ENCODE measurements around the gene HOXC9. TPM values are rescaled to one million over a fixed set of nuclear protein-coding genes. Genes with fewer than 3 reads are reported as not detected.

The HOXC9 gene
- total and polyA plus RNA-seq, 2 experiments from 2014 or later = not detected

GRCh38 chr12:53956251-53956887 is 43.6 kb upstream of the HOXC9 start:
- no peak overlapping the region for H3K4me3 ChIP-seq
- peaks cover 100% of the 10 kb centered on the region for H3K27me3 ChIP-seq
- no peak for TF ChIP-seq CTCF (IDR thresholded peaks at IDR 0.05; ENCODE audit: low read depth, low read length)
- no peak for DNase-seq (ENCODE audit: low read depth in 1 of 2, low spot score in 1 of 2)
- H3K9me3 ChIP-seq (ENCODE audit: low read depth) = no peaks in the 10 kb centered on the region
- H3K27ac ChIP-seq = no peak overlapping the region
- no peaks in the 10 kb centered on the region for H3K4me1 ChIP-seq (ENCODE audit: low read depth)
- H3K36me3 ChIP-seq = no peaks in the 10 kb centered on the region

GRCh38 chr12:53956914-53957536 is 42.9 kb upstream of the HOXC9 start:
- no peak for TF ChIP-seq CTCF (IDR thresholded peaks at IDR 0.05; ENCODE audit: low read depth, low read length)
- Histone ChIP-seq H3K4me1 (ENCODE audit: low read depth) (no peaks in the 10 kb centered on the region), H3K27ac (no peak overlapping the region), H3K36me3 (no peaks in the 10 kb centered on the region), H3K27me3 (peaks cover 100% of the 10 kb centered on the region), H3K9me3 (ENCODE audit: low read depth) (no peaks in the 10 kb centered on the region), H3K4me3 (no peak overlapping the region)
- DNase-seq (ENCODE audit: low read depth in 1 of 2, low spot score in 1 of 2) = no peak

GRCh38 chr12:53958128-53958527 is 41.8 kb upstream of the HOXC9 start:
- Histone ChIP-seq H3K36me3 (no peaks in the 10 kb centered on the region), H3K9me3 (ENCODE audit: low read depth) (no peaks in the 10 kb centered on the region), H3K27ac (no peak overlapping the region), H3K4me3 (no peak overlapping the region), H3K4me1 (ENCODE audit: low read depth) (no peaks in the 10 kb centered on the region), H3K27me3 (peaks cover 100% of the 10 kb centered on the region)
- no peak for TF ChIP-seq CTCF (IDR thresholded peaks at IDR 0.05; ENCODE audit: low read depth, low read length)
- no peak for DNase-seq (ENCODE audit: low read depth in 1 of 2, low spot score in 1 of 2)

- Histone ChIP-seq H3K27me3 (peaks cover 100% of the 10 kb centered on the region), H3K36me3 (no peaks in the 10 kb centered on the region), H3K4me3 (no peak overlapping the region), H3K4me1 (ENCODE audit: low read depth) (no peaks in the 10 kb centered on the region), H3K9me3 (ENCODE audit: low read depth) (no peaks in the 10 kb centered on the region), H3K27ac (no peak overlapping the region)
- DNase-seq (ENCODE audit: low read depth in 1 of 2, low spot score in 1 of 2) = no peak
- TF ChIP-seq CTCF (IDR thresholded peaks at IDR 0.05; ENCODE audit: low read depth, low read length) = no peak
Measured at GRCh38 chr12:53959314-53959713, 40.6 kb upstream of the HOXC9 start.

- Histone ChIP-seq H3K27ac (no peak overlapping the region), H3K36me3 (no peaks in the 10 kb centered on the region), H3K4me3 (no peak overlapping the region), H3K27me3 (peaks cover 100% of the 10 kb centered on the region), H3K9me3 (ENCODE audit: low read depth) (no peaks in the 10 kb centered on the region), H3K4me1 (ENCODE audit: low read depth) (no peaks in the 10 kb centered on the region)
- no peak for TF ChIP-seq CTCF (IDR thresholded peaks at IDR 0.05; ENCODE audit: low read depth, low read length)
- DNase-seq (ENCODE audit: low read depth in 1 of 2, low spot score in 1 of 2) = no peak
Measured at GRCh38 chr12:53960187-53961024, 39.6 kb upstream of the HOXC9 start.

All from cardiac muscle cell (in vitro differentiated cells and primary cell).